Cardiac fibroblast (primary cell): Measurements from ENCODE around the gene TAC4.

Experiments
- DNase-seq, 2 donors: peaks; one replicate each; pipeline versions ENCODE4 v3.0.0 to v3.0.0-alpha.2; 2010; ENCODE audit warnings: low read depth in 2 of 2
- H3K4me3 ChIP-seq, 2 donors: replicated peaks in 1 of 2; 1 replicate in 1 of 2; 2 replicates in 1 of 2; pipeline ENCODE4 v1.5.1; 2011; ENCODE audit warnings: low read depth in 2 of 2, low read length in 2 of 2, mild to moderate bottlenecking in 2 of 2, moderate library complexity in 1 of 2
- CTCF ChIP-seq: IDR thresholded peaks from one replicate; pipeline ENCODE4 v1.5.1; 2011; ENCODE audit warnings: low read depth, mild to moderate bottlenecking, low read length, inconsistent platforms

TAC4 gene

GRCh38 chr17:49890852-49891251, 43.0 kb upstream of the TAC4 start:
- DNase-seq, result no peak
- TF ChIP-seq CTCF, result no peak

GRCh38 chr17:49890077-49890821, 42.4 kb upstream of the TAC4 start:
- H3K4me3 ChIP-seq, result no peak overlapping the region
- no peak for TF ChIP-seq CTCF
- peak in 1 of 2 donors; percentile 37 for DNase-seq

More at GRCh38 chr17:49890852-49891251, 43.0 kb upstream of the TAC4 start:
- no peak overlapping the region for H3K4me3 ChIP-seq

- DNase-seq, result no peak
- no peak for TF ChIP-seq CTCF
- H3K4me3 ChIP-seq, result no peak overlapping the region
Measured at GRCh38 chr17:49889500-49889899, 41.6 kb upstream of the TAC4 start.

- TF ChIP-seq CTCF, result no peak
- H3K4me3 ChIP-seq, result no peak overlapping the region
- no peak for DNase-seq
Measured at GRCh38 chr17:49887744-49888360, 40.0 kb upstream of the TAC4 start.

GRCh38 chr17:49887086-49887743, 39.3 kb upstream of the TAC4 start:
- no peak overlapping the region for H3K4me3 ChIP-seq
- DNase-seq, result no peak
- no peak for TF ChIP-seq CTCF

- DNase-seq, result no peak
- no peak for TF ChIP-seq CTCF
- H3K4me3 ChIP-seq, result no peak overlapping the region
Measured at GRCh38 chr17:49886036-49886435, 38.2 kb upstream of the TAC4 start.
